Stimulated activated CD8-positive, alpha-beta memory T cell treated with anti-CD3 and anti-CD28 coated beads, Interleukin-7, amount 100 ng/mL, for 1 hour (primary cell): ENCODE results near the gene CIAO2A.

Experiments
- DNase-seq, 2 donors: peaks; one replicate each; pipeline ENCODE4 v3.0.0-alpha.2; 2020; ENCODE audit warnings: low read depth in 2 of 2

CIAO2A gene

GRCh38 chr15:64044300-64045100 is 49.1 kb downstream of the CIAO2A start:
- no peak for DNase-seq

- no peak for DNase-seq
Measured at GRCh38 chr15:64038878-64039610, 54.6 kb downstream of the CIAO2A start.

- no peak for DNase-seq
Measured at GRCh38 chr15:64037966-64038365, 55.7 kb downstream of the CIAO2A start.

GRCh38 chr15:64037116-64037515 is 56.5 kb downstream of the CIAO2A start:
- DNase-seq = no peak

GRCh38 chr15:64035525-64035924 is 58.1 kb downstream of the CIAO2A start:
- DNase-seq = no peak

GRCh38 chr15:64034519-64034918 is 59.1 kb downstream of the CIAO2A start:
- DNase-seq = no peak

GRCh38 chr15:64032329-64032728 is 61.3 kb downstream of the CIAO2A start:
- no peak for DNase-seq

- no peak for DNase-seq
Measured at GRCh38 chr15:64030123-64030522, 63.5 kb downstream of the CIAO2A start.

GRCh38 chr15:64029633-64030032 is 64.0 kb downstream of the CIAO2A start:
- no peak for DNase-seq

- no peak for DNase-seq
Measured at GRCh38 chr15:64029110-64029509, 64.5 kb downstream of the CIAO2A start.

GRCh38 chr15:64026591-64026990 is 67.0 kb downstream of the CIAO2A start:
- DNase-seq = no peak

GRCh38 chr15:64024172-64025050 is 69.2 kb downstream of the CIAO2A start:
- DNase-seq = no peak

GRCh38 chr15:64023220-64023619 is 70.4 kb downstream of the CIAO2A start:
- no peak for DNase-seq

- DNase-seq = no peak
Measured at GRCh38 chr15:64022571-64022970, 71.1 kb downstream of the CIAO2A start.
